CD14-positive monocyte (primary cell): ENCODE measurements around the gene PILRA. TPM values are rescaled to one million over a fixed set of nuclear protein-coding genes. Genes with fewer than 3 reads are reported as not detected.
A peak's percentile ranks its signal among the peaks of the same experiment; 100 is the strongest.
"Not testable (repeated sequence)": the region's sequence is repeated elsewhere in the genome, so short reads cannot be mapped to it uniquely, and the experiment has no call there.

Experiments used
- DNase-seq, 3 donors: peaks; one replicate each; pipeline ENCODE4 v3.0.0-alpha.2; 2011 to 2022
- H2AFZ ChIP-seq: 2 replicates; pipeline ENCODE4 v1.6.0; 2012; ENCODE audit warnings: mild to moderate bottlenecking, low read depth, low read length, inconsistent platforms; ENCODE audit not compliant: insufficient read depth, poor library complexity, severe bottlenecking
- H3K27ac ChIP-seq, 2 donors: 1 replicate in 1 of 2; 2 replicates in 1 of 2; pipeline ENCODE4 v1.5.1; 2012 to 2013; ENCODE audit warnings: low read length in 2 of 2, control low read depth in 1 of 2, inconsistent platforms in 1 of 2, low read depth in 1 of 2, mild to moderate bottlenecking in 1 of 2
- H3K27me3 ChIP-seq, 2 donors: one replicate each; pipeline versions ENCODE4 v1.6.0 to v1.6.1; 2011 to 2013; ENCODE audit warnings: low read length in 2 of 2; ENCODE audit not compliant: control insufficient read depth in 2 of 2, insufficient read depth in 2 of 2
- H3K36me3 ChIP-seq, 2 donors: replicated peaks in 1 of 2; 1 replicate in 1 of 2; 2 replicates in 1 of 2; pipeline versions ENCODE4 v1.5.1 to v1.6.1; 2012 to 2013; ENCODE audit warnings: low read length in 2 of 2, control low read depth in 1 of 2, inconsistent platforms in 1 of 2, mild to moderate bottlenecking in 1 of 2; ENCODE audit not compliant: insufficient read depth in 2 of 2, control insufficient read depth in 1 of 2
- H3K4me1 ChIP-seq, 2 donors: 1 replicate in 1 of 2; 2 replicates in 1 of 2; pipeline versions ENCODE4 v1.5.1 to v1.6.1; 2012 to 2013; ENCODE audit warnings: low read length in 2 of 2, control low read depth in 1 of 2, inconsistent platforms in 1 of 2, mild to moderate bottlenecking in 1 of 2, moderate library complexity in 1 of 2; ENCODE audit not compliant: insufficient read depth in 2 of 2, control insufficient read depth in 1 of 2
- H3K4me2 ChIP-seq: replicated peaks from 2 replicates; pipeline ENCODE3; 2012; ENCODE audit warnings: low read length, moderate library complexity, mild to moderate bottlenecking; ENCODE audit not compliant: poor library complexity, severe bottlenecking; ENCODE audit errors: extremely low read depth
- H3K4me3 ChIP-seq, 3 experiments: fragments of 200-600 bp in 1 of 3; sonication (generic) in 1 of 3; replicated peaks in 1 of 3; 1 replicate in 2 of 3; 2 replicates in 1 of 3; pipeline ENCODE4 v1.5.1; 2011 to 2013; ENCODE audit warnings: low read length in 3 of 3, mild to moderate bottlenecking in 3 of 3, control low read depth in 2 of 3, low read depth in 2 of 3, inconsistent platforms in 1 of 3, moderate library complexity in 1 of 3
- H3K79me2 ChIP-seq: 2 replicates; pipeline ENCODE4 v1.6.0; 2012; ENCODE audit warnings: mild to moderate bottlenecking, control low read depth, inconsistent platforms, low read length, moderate library complexity; ENCODE audit not compliant: insufficient read depth
- H3K9ac ChIP-seq: 2 replicates; pipeline ENCODE4 v1.6.0; 2017; ENCODE audit warnings: low read length, mild to moderate bottlenecking; ENCODE audit not compliant: insufficient read depth, poor library complexity, severe bottlenecking
- H3K9me3 ChIP-seq, 2 donors: replicated peaks in 1 of 2; 1 replicate in 1 of 2; 2 replicates in 1 of 2; pipeline versions ENCODE4 v1.5.1 to v1.6.1; 2012 to 2013; ENCODE audit warnings: low read length in 2 of 2, control low read depth in 1 of 2; ENCODE audit not compliant: control insufficient read depth in 1 of 2, insufficient read depth in 1 of 2
- H4K20me1 ChIP-seq: 2 replicates; pipeline ENCODE4 v1.6.0; 2012; ENCODE audit warnings: mild to moderate bottlenecking, low read length, control low read depth, moderate library complexity; ENCODE audit not compliant: insufficient read depth
- H3K27ac Mint-ChIP-seq, 7 donors: one replicate each; pipeline ENCODE4 v1.8.0; 2020; ENCODE audit warnings: mild to moderate bottlenecking in 7 of 7, mixed read lengths in 7 of 7, moderate library complexity in 6 of 7, inconsistent platforms in 2 of 7
- H3K27me3 Mint-ChIP-seq, 3 donors: one replicate each; pipeline ENCODE4 v1.8.0; 2021 to 2022; ENCODE audit warnings: low read depth in 3 of 3, mild to moderate bottlenecking in 3 of 3, mixed read lengths in 3 of 3, moderate library complexity in 3 of 3, inconsistent platforms in 1 of 3
- H3K36me3 Mint-ChIP-seq, 2 donors: one replicate each; pipeline ENCODE4 v1.8.0; 2020; ENCODE audit warnings: mixed read lengths in 2 of 2, inconsistent platforms in 1 of 2, mild to moderate bottlenecking in 1 of 2
- H3K4me1 Mint-ChIP-seq: one replicate; pipeline ENCODE4 v1.8.0; 2020; ENCODE audit warnings: mild to moderate bottlenecking, mixed read lengths
- H3K4me3 Mint-ChIP-seq, 2 donors: one replicate each; pipeline ENCODE4 v1.8.0; 2020; ENCODE audit warnings: mild to moderate bottlenecking in 2 of 2, mixed read lengths in 2 of 2, moderate library complexity in 1 of 2
- H3K9me3 Mint-ChIP-seq, 7 donors: one replicate each; pipeline ENCODE4 v1.8.0; 2020 to 2022; ENCODE audit warnings: mixed read lengths in 7 of 7, mild to moderate bottlenecking in 6 of 7, moderate library complexity in 6 of 7, inconsistent platforms in 2 of 7
- WGBS: methylation state at CpG from one replicate; pipeline ENCODE4 v1.1.5; 2013; ENCODE audit warnings: missing lambda C conversion rate; ENCODE audit not compliant: insufficient coverage; 5-methylcytosine and 5-hydroxymethylcytosine counted together
- intact Hi-C, 2 donors: fragments of 100-400 bp; cut with micrococcal nuclease; formaldehyde crosslinking; loops; one replicate each; pipeline versions ENCODE4 v1.15.0 to v1.15.1; 2023
- polyA plus RNA-seq, 3 donors: library from polyadenylated mRNA; depleted of rRNA in 1 of 3; unstranded in 2 of 3; stranded (reverse) in 1 of 3; fragments of 300-500 nt in 2 of 3; fragments of >200 nt in 1 of 3; fragmentation: Illumina TruSeq in 2 of 3; gene quantifications; 1 replicate in 2 of 3; 2 replicates in 1 of 3; pipeline ENCODE4 v1.2.3, GENCODE V29; 2012 to 2021
- TF ChIP-seq, protein P1 (sequence below): fragments of 200-600 bp; IDR thresholded peaks from one replicate; pipeline ENCODE4 v1.8.0; 2022; ENCODE audit warnings: antibody characterized with exemption, mild to moderate bottlenecking

The PILRA gene
- polyA plus RNA-seq, 3 donors, result 316 to 491 (median 364) TPM

- H3K9me3 ChIP-seq, H3K4me2 ChIP-seq, H3K4me3 ChIP-seq, H3K9me3 Mint-ChIP-seq, H3K27me3 Mint-ChIP-seq, H4K20me1 ChIP-seq, H3K4me1 ChIP-seq, H2AFZ ChIP-seq, H3K9ac ChIP-seq, H3K27me3 ChIP-seq: not testable (repeated sequence)
- peak overlapping the region; percentile 27 to 40 for H3K27ac ChIP-seq
- Mint-ChIP-seq H3K27ac (peak overlapping the region; percentile 79 to 94 (median 90)), H3K4me3 (peak overlapping the region; percentile 37 to 65), H3K4me1 (peaks cover 12% of the 10 kb centered on the region), H3K36me3 (peaks cover 60 to 73% of the 10 kb centered on the region in 2 donors)
- peak; percentile 42 to 81 (median 55) for DNase-seq
- peaks cover 47 to 61% of the 10 kb centered on the region in 2 donors for H3K36me3 ChIP-seq
- H3K79me2 ChIP-seq, result peaks cover 25% of the 10 kb centered on the region
- TF ChIP-seq, protein P1, sequence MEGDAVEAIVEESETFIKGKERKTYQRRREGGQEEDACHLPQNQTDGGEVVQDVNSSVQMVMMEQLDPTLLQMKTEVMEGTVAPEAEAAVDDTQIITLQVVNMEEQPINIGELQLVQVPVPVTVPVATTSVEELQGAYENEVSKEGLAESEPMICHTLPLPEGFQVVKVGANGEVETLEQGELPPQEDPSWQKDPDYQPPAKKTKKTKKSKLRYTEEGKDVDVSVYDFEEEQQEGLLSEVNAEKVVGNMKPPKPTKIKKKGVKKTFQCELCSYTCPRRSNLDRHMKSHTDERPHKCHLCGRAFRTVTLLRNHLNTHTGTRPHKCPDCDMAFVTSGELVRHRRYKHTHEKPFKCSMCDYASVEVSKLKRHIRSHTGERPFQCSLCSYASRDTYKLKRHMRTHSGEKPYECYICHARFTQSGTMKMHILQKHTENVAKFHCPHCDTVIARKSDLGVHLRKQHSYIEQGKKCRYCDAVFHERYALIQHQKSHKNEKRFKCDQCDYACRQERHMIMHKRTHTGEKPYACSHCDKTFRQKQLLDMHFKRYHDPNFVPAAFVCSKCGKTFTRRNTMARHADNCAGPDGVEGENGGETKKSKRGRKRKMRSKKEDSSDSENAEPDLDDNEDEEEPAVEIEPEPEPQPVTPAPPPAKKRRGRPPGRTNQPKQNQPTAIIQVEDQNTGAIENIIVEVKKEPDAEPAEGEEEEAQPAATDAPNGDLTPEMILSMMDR, result peak; percentile 88
- 100% methylated on average over 3 of the region's 13 CpGs for WGBS
- intact Hi-C loops, result loop anchor here (5.0 to 10.0 kb wide), 2 partner anchors 58 to 70 kb away; no protein-coding TSS in a partner anchor
These were observed 28.6 kb upstream of the PILRA start for GRCh38 chr7:100344560-100345287.

DNA sequence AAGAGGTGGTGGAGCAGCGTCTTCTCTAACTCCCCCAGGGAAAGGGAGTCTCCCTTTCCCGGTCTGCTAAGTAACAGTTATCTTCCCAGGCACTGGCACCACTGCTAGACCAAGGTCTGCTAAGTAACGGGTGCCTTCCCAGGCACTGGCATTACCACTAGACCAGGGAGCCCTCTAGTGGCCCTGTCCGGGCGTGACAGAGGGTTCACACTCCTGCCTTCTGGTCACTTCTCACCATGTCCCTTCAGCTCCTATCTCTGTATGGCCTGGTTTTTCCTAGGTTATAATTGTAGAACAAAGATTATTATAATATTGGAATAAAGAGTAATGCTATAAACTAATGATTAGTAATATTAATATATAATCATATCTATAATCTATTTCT is 28.0 kb upstream of the PILRA start:
- TF ChIP-seq, protein P1, result peak; percentile 15
- peak; percentile 53 to 61 (median 60) for DNase-seq
- Histone ChIP-seq H3K36me3 (peaks cover 52 to 66% of the 10 kb centered on the region in 2 donors), H3K79me2 (peaks cover 25% of the 10 kb centered on the region)
- intact Hi-C loops, result loop anchor here (5.0 to 10.0 kb wide), 2 partner anchors 57 to 70 kb away; no protein-coding TSS in a partner anchor
- not testable (repeated sequence) for H3K27me3 Mint-ChIP-seq, H3K4me3 ChIP-seq, H3K9ac ChIP-seq, H3K27ac ChIP-seq, H4K20me1 ChIP-seq, H2AFZ ChIP-seq, H3K27me3 ChIP-seq, H3K9me3 ChIP-seq, H3K9me3 Mint-ChIP-seq, H3K4me2 ChIP-seq, H3K4me1 ChIP-seq
- Mint-ChIP-seq H3K4me1 (peaks cover 12% of the 10 kb centered on the region), H3K36me3 (peaks cover 61 to 75% of the 10 kb centered on the region in 2 donors), H3K4me3 (peak overlapping the region in 1 of 2 donors; percentile 65), H3K27ac (peak overlapping the region in 5 of 7 donors; percentile 79 to 94 (median 90))
- WGBS, result no CpG with 5 or more reads among the region's 5 CpGs
